IMR-90 (cell line): ENCODE data around the gene TMEM52B. TPM values are rescaled to one million over a fixed set of nuclear protein-coding genes. Genes with fewer than 3 reads are reported as not detected.

ENCODE experiments used
- ATAC-seq: fragments of 200-7000 bp; cut with Tn5 transposase; 2 replicates; pipeline ENCODE4 v1.9.1; 2020; ENCODE audit warnings: low read depth, mild to moderate bottlenecking, moderate library complexity
- Bru-seq: library from RNA; stranded (reverse); fragments of 400-500 nt; gene quantifications from one replicate; lab custom pipeline; 2021; lab: Mats Ljungman, UMichigan
- BruChase-seq, 2 experiments: library from RNA; stranded (reverse); fragments of 400-500 nt; gene quantifications; one replicate each; lab custom pipeline; 2021; lab: Mats Ljungman, UMichigan
- BruUV-seq: library from RNA; stranded (reverse); fragments of 400-500 nt; replicated peaks from 2 replicates; lab custom pipeline; 2021; lab: Mats Ljungman, UMichigan
- CTCF ChIA-PET: fragments of 300-600 bp; formaldehyde crosslinking; extraction: SDS; loops from one replicate; lab custom pipeline; 2021; ENCODE audit warnings: antibody characterized with exemption; lab: Yijun Ruan, JAX
- POLR2A ChIA-PET: fragments of 300-600 bp; sonication (Branson Sonifier 250); formaldehyde crosslinking; loops from one replicate; lab custom pipeline; 2022; ENCODE audit warnings: antibody characterized with exemption; ENCODE audit not compliant: unreplicated experiment; lab: Charles Lee
- DNase-seq: peaks from one replicate; pipeline ENCODE4 v3.0.0; 2013
- H2AFZ ChIP-seq: replicated peaks from 2 replicates; pipeline ENCODE3; 2013; ENCODE audit warnings: low read length, mild to moderate bottlenecking; ENCODE audit not compliant: poor library complexity
- H2AK5ac ChIP-seq: 2 replicates; pipeline ENCODE4 v1.6.1; 2013; ENCODE audit warnings: low read depth, low read length, inconsistent platforms
- H2AK9ac ChIP-seq: replicated peaks from 2 replicates; pipeline ENCODE3; 2013; ENCODE audit warnings: mild to moderate bottlenecking, low read depth, low read length, moderate library complexity; ENCODE audit not compliant: poor library complexity
- H2BK120ac ChIP-seq: 2 replicates; pipeline ENCODE4 v1.6.1; 2013; ENCODE audit warnings: low read depth, low read length, inconsistent platforms
- H2BK15ac ChIP-seq: 3 replicates; pipeline ENCODE4 v1.6.1; 2013; ENCODE audit warnings: low read depth, low read length, inconsistent platforms
- H2BK20ac ChIP-seq: 2 replicates; pipeline ENCODE4 v1.6.1; 2013; ENCODE audit warnings: low read depth, mild to moderate bottlenecking, inconsistent platforms, low read length, moderate library complexity
- H2BK5ac ChIP-seq: 2 replicates; pipeline ENCODE4 v1.6.1; 2013; ENCODE audit warnings: mild to moderate bottlenecking, low read depth, low read length, inconsistent platforms; ENCODE audit not compliant: poor library complexity, severe bottlenecking
- H3K14ac ChIP-seq: replicated peaks from 2 replicates; pipeline ENCODE4 v1.6.1; 2013; ENCODE audit warnings: low read depth, low read length, inconsistent platforms
- H3K18ac ChIP-seq: 2 replicates; pipeline ENCODE4 v1.6.1; 2013; ENCODE audit warnings: low read depth, low read length, control low read depth
- H3K23ac ChIP-seq: 2 replicates; pipeline ENCODE4 v1.6.1; 2013; ENCODE audit warnings: low read depth, low read length, inconsistent platforms
- H3K27ac ChIP-seq: 2 replicates; pipeline ENCODE4 v1.5.1; 2013; ENCODE audit warnings: mild to moderate bottlenecking, control low read depth, low read length; ENCODE audit not compliant: insufficient read depth
- H3K27me3 ChIP-seq: 2 replicates; pipeline ENCODE4 v1.6.1; 2013; ENCODE audit warnings: low read length; ENCODE audit not compliant: control insufficient read depth, insufficient read depth
- H3K36me3 ChIP-seq: 2 replicates; pipeline ENCODE4 v1.6.1; 2013; ENCODE audit warnings: low read length, mixed read lengths; ENCODE audit not compliant: control insufficient read depth, insufficient read depth
- H3K4ac ChIP-seq: 2 replicates; pipeline ENCODE4 v1.6.1; 2013; ENCODE audit warnings: low read depth, low read length, inconsistent platforms
- H3K4me1 ChIP-seq: 2 replicates; pipeline ENCODE4 v1.6.1; 2013; ENCODE audit warnings: low read length, mixed read lengths; ENCODE audit not compliant: control insufficient read depth, insufficient read depth
- H3K4me2 ChIP-seq: 2 replicates; pipeline ENCODE4 v1.6.1; 2013; ENCODE audit warnings: low read depth, mild to moderate bottlenecking, control low read depth, low read length, moderate library complexity
- H3K4me3 ChIP-seq: 2 replicates; pipeline ENCODE4 v1.5.1; 2013; ENCODE audit warnings: low read depth, mild to moderate bottlenecking, control low read depth, low read length, moderate library complexity; ENCODE audit not compliant: insufficient read depth
- H3K56ac ChIP-seq: 2 replicates; pipeline ENCODE4 v1.6.1; 2013; ENCODE audit warnings: low read length, inconsistent platforms; ENCODE audit not compliant: insufficient read depth; ENCODE audit errors: extremely low read depth
- H3K79me1 ChIP-seq, 2 experiments: 2 replicates each; pipeline ENCODE4 v1.6.1; 2013; ENCODE audit warnings: low read length in 2 of 2, inconsistent platforms in 1 of 2, low read depth in 1 of 2
- H3K9ac ChIP-seq: 2 replicates; pipeline ENCODE4 v1.6.1; 2013; ENCODE audit warnings: low read depth, low read length, control low read depth
- H3K9me1 ChIP-seq: 2 replicates; pipeline ENCODE4 v1.6.1; 2013; ENCODE audit warnings: low read length, inconsistent platforms; ENCODE audit not compliant: insufficient read depth
- H3K9me3 ChIP-seq: 2 replicates; pipeline ENCODE4 v1.6.1; 2013; ENCODE audit warnings: low read length; ENCODE audit not compliant: control insufficient read depth, insufficient read depth
- H4K20me1 ChIP-seq: 2 replicates; pipeline ENCODE4 v1.6.1; 2013; ENCODE audit warnings: low read length, inconsistent platforms; ENCODE audit not compliant: insufficient read depth
- H4K5ac ChIP-seq: 2 replicates; pipeline ENCODE4 v1.6.1; 2013; ENCODE audit warnings: mild to moderate bottlenecking, low read depth, low read length, control low read depth
- H4K8ac ChIP-seq, 2 experiments: 2 replicates each; pipeline ENCODE4 v1.6.1; 2013; ENCODE audit warnings: low read depth in 2 of 2, low read length in 2 of 2, control low read depth in 1 of 2, inconsistent platforms in 1 of 2
- H4K91ac ChIP-seq: 2 replicates; pipeline ENCODE4 v1.6.1; 2013; ENCODE audit warnings: low read depth, low read length, inconsistent platforms; ENCODE audit not compliant: insufficient read depth
- BHLHE40 ChIP-seq: fragments of 150-350 bp; IDR thresholded peaks from 2 replicates; pipeline ENCODE4 v1.6.1; 2016; ENCODE audit warnings: mild to moderate bottlenecking, low read depth, low read length
- CEBPB ChIP-seq: IDR thresholded peaks from 2 replicates; pipeline ENCODE4 v1.6.1; 2012; ENCODE audit warnings: low read depth, low read length, improper control_type of control experiment
- ELK1 ChIP-seq: fragments of 150-350 bp; IDR thresholded peaks from 2 replicates; pipeline ENCODE4 v1.6.1; 2016; ENCODE audit warnings: low read depth, mild to moderate bottlenecking, low read length, moderate library complexity, borderline replicate concordance
- FOS ChIP-seq: fragments of 150-350 bp; IDR thresholded peaks from 2 replicates; pipeline ENCODE4 v1.6.1; 2016; ENCODE audit warnings: low read depth, low read length
- MAFK ChIP-seq: IDR thresholded peaks from 2 replicates; pipeline ENCODE4 v1.6.1; 2012; ENCODE audit warnings: low read depth, low read length, improper control_type of control experiment
- MAZ ChIP-seq: IDR thresholded peaks from 2 replicates; pipeline ENCODE4 v1.6.1; 2012; ENCODE audit warnings: low read depth, mild to moderate bottlenecking, low read length, improper control_type of control experiment, moderate library complexity, borderline replicate concordance
- MXI1 ChIP-seq: IDR thresholded peaks from 2 replicates; pipeline ENCODE4 v1.6.1; 2012; ENCODE audit warnings: low read depth, mild to moderate bottlenecking, low read length, moderate library complexity, borderline replicate concordance
- POLR2A ChIP-seq: IDR thresholded peaks from 2 replicates; pipeline ENCODE4 v1.6.1; 2012; ENCODE audit warnings: mild to moderate bottlenecking, low read depth, low read length
- RAD21 ChIP-seq: IDR thresholded peaks from 2 replicates; pipeline ENCODE4 v1.6.1; 2012; ENCODE audit warnings: low read length, improper control_type of control experiment
- RFX5 ChIP-seq: IDR thresholded peaks from 2 replicates; pipeline ENCODE4 v1.8.0; 2012; ENCODE audit warnings: low read depth, mild to moderate bottlenecking, low read length, moderate library complexity
- USF2 ChIP-seq: fragments of 150-350 bp; IDR thresholded peaks from 2 replicates; pipeline ENCODE4 v1.6.1; 2017; ENCODE audit warnings: mild to moderate bottlenecking, antibody characterized with exemption, low read length, low read depth
- WGBS, 2 experiments: methylation state at CpG; one replicate each; pipeline versions ENCODE4 v1.1.5 to v1.1.7; 2013; ENCODE audit warnings: missing lambda C conversion rate in 2 of 2; ENCODE audit not compliant: insufficient read length in 1 of 2; ENCODE audit errors: extremely low coverage in 2 of 2; 5-methylcytosine and 5-hydroxymethylcytosine counted together
- dilution Hi-C: fragments of 300-500 bp; cut with HindIII; formaldehyde crosslinking; loops from one replicate; pipeline ENCODE4 v1.14.3; 2018; ENCODE audit warnings: low sequenced_read_pairs; ENCODE audit not compliant: unreplicated experiment
- in situ Hi-C: fragments of 300-500 bp; cut with MboI; formaldehyde crosslinking; loops from 3 replicates; pipeline ENCODE4 v1.14.3; 2019; ENCODE audit warnings: low sequenced_read_pairs, inconsistent platforms, mixed read lengths
- intact Hi-C: fragments of 100-400 bp; cut with micrococcal nuclease; formaldehyde crosslinking; loops from 2 replicates; pipeline ENCODE4 v1.10.0; 2022
- long read RNA-seq: library from polyadenylated mRNA; unstranded; transcript quantifications from one replicate; pipeline ENCODE4 v2.0.0, GENCODE V29; 2021; ENCODE audit not compliant: unreplicated experiment
- polyA plus RNA-seq, 3 experiments: library from polyadenylated mRNA; depleted of rRNA; stranded (reverse); fragments of >200 nt; gene quantifications; 2 replicates each; pipeline ENCODE4 v1.2.3, GENCODE V29; 2012; ENCODE audit warnings: low replicate concordance in 1 of 3
- total RNA-seq: library from RNA; depleted of rRNA; stranded (reverse); fragments of >200 nt; gene quantifications from 2 replicates; pipeline ENCODE4 v1.2.3, GENCODE V29; 2012; rRNA removed
- TF ChIP-seq, protein P1 (sequence below): conservative IDR thresholded peaks from 2 replicates; pipeline ENCODE4 v1.5.1; 2012; ENCODE audit warnings: mild to moderate bottlenecking, low read depth, low read length, improper control_type of control experiment

TMEM52B gene
- total RNA-seq (2.0 and 3.1 TPM in 2 replicates), polyA plus RNA-seq (2012; rRNA removed) (2.4 and 3.6 TPM in 2 replicates), Bru-seq, nascent RNA (percentile 46 among the genes with signal in this experiment), BruChase-seq, experiment 1, labeled RNA remaining after a 6-hour chase (percentile 49 among the genes with signal in this experiment), BruChase-seq, experiment 2, labeled RNA remaining after a 2-hour chase (percentile 45 among the genes with signal in this experiment)
- polyA plus RNA-seq (2012; cell fraction: cytosol; rRNA removed) = 1.8 and 2.8 TPM in 2 replicates
- 1.9 and 2.8 TPM in 2 replicates for polyA plus RNA-seq (2012; cell fraction: nucleus; rRNA removed; ENCODE audit: low replicate concordance)
- long read RNA-seq, partial matches to known transcripts = 8 of 12 reads
- long read RNA-seq, other reads (novel, unspliced or antisense) = 1 of 12 reads

- Histone ChIP-seq H2BK120ac (peak within 1 kb of the TSS; percentile 89), H2AFZ (peak within 1 kb of the TSS; percentile 60), H3K36me3 (no peaks in the 10 kb centered on the region), H3K27ac (peak within 1 kb of the TSS; percentile 87), H3K56ac (peak within 1 kb of the TSS; percentile 65), H3K4me2 (peak within 1 kb of the TSS; percentile 54), H3K9me3 (no peaks in the 10 kb centered on the region), H3K9ac (peak within 1 kb of the TSS; percentile 77; the same call in 1 of the 2 replicates), H4K20me1 (no peaks in the 10 kb centered on the region), H3K4ac (peak within 1 kb of the TSS; percentile 84), H4K91ac (peak within 1 kb of the TSS; percentile 81), H4K8ac (peak within 1 kb of the TSS; percentile 44 to 65), H2AK9ac (no peak within 1 kb of the TSS), H3K9me1 (peaks cover 3% of the 10 kb centered on the region; the same call in 1 of the 2 replicates), H3K23ac (peak within 1 kb of the TSS; percentile 72), H4K5ac (peak within 1 kb of the TSS; percentile 74), H3K4me3 (peak within 1 kb of the TSS; percentile 5; the same call in 1 of the 2 replicates), H2AK5ac (peak within 1 kb of the TSS; percentile 66), H2BK15ac (peak within 1 kb of the TSS; percentile 91), H3K14ac (peak within 1 kb of the TSS; percentile 59), H3K18ac (peak within 1 kb of the TSS; percentile 81), H3K27me3 (no peaks in the 10 kb centered on the region), H2BK5ac (peak within 1 kb of the TSS; percentile 72), H3K79me1 (0 out of 4 replicates have a peak, but pooled peaks cover 0 to 4% of the 10 kb centered on the region in 2 experiments), H2BK20ac (peak within 1 kb of the TSS; percentile 87), H3K4me1 (peaks cover 23% of the 10 kb centered on the region)
- POLR2A ChIA-PET = no interaction called here
- no peak for ATAC-seq
- DNase-seq = no peak
- no CpG with 5 or more reads among the region's 4 CpGs for WGBS, 2 experiments
- dilution Hi-C loops = no loop called here
- no TSS peak for BruUV-seq
- CTCF ChIA-PET = no interaction called here
- in situ Hi-C loops = no loop called here
- intact Hi-C loops = no loop called here
- TF ChIP-seq ELK1 = no peak
- no peak for TF ChIP-seq RAD21
- TF ChIP-seq, protein P1, sequence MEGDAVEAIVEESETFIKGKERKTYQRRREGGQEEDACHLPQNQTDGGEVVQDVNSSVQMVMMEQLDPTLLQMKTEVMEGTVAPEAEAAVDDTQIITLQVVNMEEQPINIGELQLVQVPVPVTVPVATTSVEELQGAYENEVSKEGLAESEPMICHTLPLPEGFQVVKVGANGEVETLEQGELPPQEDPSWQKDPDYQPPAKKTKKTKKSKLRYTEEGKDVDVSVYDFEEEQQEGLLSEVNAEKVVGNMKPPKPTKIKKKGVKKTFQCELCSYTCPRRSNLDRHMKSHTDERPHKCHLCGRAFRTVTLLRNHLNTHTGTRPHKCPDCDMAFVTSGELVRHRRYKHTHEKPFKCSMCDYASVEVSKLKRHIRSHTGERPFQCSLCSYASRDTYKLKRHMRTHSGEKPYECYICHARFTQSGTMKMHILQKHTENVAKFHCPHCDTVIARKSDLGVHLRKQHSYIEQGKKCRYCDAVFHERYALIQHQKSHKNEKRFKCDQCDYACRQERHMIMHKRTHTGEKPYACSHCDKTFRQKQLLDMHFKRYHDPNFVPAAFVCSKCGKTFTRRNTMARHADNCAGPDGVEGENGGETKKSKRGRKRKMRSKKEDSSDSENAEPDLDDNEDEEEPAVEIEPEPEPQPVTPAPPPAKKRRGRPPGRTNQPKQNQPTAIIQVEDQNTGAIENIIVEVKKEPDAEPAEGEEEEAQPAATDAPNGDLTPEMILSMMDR = no peak
- TF ChIP-seq MAZ = no peak
- TF ChIP-seq USF2 = no peak
- no peak for TF ChIP-seq BHLHE40
- TF ChIP-seq CEBPB = no peak
- no peak for TF ChIP-seq MAFK
- TF ChIP-seq MXI1 = no peak
- TF ChIP-seq FOS = no peak
- TF ChIP-seq POLR2A = no peak
- TF ChIP-seq RFX5 = no peak
These were observed at the start of gene TMEM52B for GRCh38 chr12:10178821-10179220. TSS of gene TMEM52B (plus strand) at chr12:10179032. CDS start at chr12:10179575, 543 bp downstream.
